ENCODE measurements around the gene MGAT5.

MGAT5 gene

DNA sequence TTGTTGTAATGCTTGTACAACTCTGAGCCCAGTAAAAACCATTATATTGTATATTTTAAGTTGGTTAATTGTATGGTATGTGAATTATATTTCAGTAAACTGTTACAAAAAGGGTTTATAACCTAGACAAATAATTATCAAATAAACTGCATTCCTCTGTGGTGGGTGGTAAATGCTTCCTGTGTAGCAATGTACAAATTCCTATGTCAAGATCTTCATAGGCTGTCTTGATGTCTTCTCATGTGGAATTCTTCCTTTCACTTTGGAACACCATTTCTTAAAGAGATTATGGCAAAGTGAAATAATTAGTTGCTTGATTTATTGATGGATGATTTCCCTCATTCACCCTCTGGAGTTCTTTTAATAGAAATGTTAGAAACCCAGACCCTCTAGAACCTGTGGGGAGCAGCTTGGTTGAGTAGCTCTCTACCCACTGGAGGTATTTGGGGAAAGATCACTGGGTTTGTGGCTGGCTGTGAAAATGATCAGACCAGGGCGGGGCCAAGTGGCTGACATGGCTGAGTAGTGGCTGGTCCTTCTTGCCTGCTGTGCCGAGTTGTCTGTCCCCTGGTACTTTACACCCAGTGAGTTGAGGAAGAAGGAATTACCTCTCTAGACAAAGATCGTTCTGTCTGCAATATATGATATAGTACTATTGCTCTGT lies 22.4 kb upstream of the MGAT5 start:
- DNase-seq = no peak

GRCh38 chr2:134231965-134232340 lies 21.9 kb upstream of the MGAT5 start:
- DNase-seq = no peak

GRCh38 chr2:134232461-134232860 lies 21.4 kb upstream of the MGAT5 start:
- no peak for DNase-seq

DNA sequence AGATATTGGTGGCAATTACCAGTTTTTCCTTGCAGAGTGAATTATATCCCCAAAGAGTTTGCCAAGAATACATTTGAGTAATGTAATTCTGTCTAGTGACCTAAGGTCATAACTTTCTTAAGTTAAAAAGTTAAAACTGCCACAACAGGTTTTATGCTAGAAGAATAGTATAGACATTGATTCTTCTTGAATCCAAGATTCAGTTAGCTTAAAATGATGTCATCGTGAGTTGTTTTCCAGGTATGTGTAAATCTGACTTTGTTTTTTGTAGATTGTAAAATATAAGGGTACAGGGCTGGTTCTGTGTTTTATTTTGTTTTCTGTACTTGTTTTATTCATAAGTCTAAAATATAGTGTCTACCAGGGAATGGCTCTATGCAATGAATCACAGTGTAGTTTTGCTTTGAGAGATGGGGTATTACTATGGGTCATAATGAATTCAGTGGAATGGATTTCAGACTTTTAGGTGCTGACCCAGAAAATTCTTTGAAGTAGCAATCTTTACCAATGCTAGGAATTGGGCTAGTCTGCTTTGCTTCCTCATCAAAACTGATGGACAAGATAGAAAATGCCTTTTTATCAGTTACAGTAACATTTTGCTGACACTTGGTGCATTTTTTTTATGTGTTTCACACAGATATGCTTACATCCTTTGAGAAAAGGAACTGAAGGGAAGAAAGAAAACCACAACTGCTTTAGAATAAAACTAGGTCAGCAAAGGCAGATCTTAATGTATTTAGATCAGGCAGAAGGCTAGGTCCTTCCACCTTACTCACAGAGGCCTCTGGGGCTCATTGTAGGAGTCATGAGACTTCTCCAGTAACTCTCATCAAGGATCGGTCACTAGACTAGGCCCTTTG lies 20.8 kb upstream of the MGAT5 start:
- no peak for DNase-seq

DNA sequence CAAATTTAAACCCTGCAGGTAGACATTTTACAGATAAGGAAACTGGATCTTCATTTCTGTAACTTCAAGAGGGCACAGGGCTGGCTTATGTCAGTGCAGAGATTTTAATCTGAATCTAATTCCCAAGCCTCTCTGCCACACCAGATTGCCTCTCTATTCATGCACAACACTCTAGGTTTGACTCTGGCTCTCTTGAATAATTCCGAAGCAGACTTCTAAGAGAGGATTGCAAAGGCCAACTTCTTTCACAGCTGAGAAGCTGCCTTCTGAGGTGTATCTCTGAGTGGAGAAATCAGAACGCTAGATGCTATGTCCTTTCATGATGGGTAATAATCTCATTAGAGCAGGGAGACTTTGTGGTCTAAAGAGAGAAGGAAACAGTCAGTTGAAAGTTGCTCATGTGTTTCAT lies 20.1 kb upstream of the MGAT5 start:
- DNase-seq = peak in 1 of 2 experiments; percentile 39

- peak in 1 of 2 experiments; percentile 47 for DNase-seq
Observed at GRCh38 chr2:134234535-134234934, 19.3 kb upstream of the MGAT5 start.

- DNase-seq = no peak
Observed at GRCh38 chr2:134235510-134236144, 18.2 kb upstream of the MGAT5 start.

DNA sequence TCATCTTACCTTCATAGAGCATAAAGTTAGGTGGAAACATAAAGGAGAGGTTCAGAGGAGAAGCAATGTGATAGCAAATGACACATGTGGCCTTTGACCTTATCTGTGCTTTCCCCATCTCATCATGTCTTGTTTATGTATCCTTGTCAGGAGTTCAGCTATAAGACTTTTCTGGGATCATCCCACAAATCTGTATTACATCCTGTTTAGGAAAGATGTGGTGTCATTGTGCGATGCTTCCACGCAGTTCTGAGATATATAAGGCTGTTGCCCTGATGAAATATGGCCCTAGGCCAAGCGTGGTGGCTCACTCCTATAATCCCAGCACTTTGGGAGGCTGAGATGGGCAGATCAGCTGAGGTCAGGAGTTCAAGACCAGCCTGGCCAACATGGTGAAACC lies 15.5 kb upstream of the MGAT5 start:
- DNase-seq = no peak

GRCh38 chr2:134240061-134240460 lies 13.8 kb upstream of the MGAT5 start:
- DNase-seq = peak; percentile 61 to 85

DNA sequence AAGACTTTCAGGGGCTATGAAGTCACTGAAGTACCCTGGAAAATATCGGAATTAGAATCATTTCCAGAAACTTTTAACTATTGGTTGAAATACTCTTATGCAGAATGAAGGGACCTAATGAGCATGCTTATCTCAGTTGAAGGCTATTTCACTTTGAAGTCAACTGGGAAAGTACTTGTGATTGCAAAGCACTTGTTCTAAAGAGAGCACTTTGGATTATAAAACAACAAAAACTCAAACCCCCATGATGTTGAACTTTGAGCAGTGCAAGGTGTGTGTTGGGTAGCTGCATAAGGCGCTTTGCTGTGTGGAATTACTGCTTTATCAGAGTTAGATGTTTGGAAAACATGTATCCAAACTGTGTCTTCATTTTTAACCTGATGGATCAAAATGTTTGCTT lies 12.0 kb upstream of the MGAT5 start:
- DNase-seq = no peak

DNA sequence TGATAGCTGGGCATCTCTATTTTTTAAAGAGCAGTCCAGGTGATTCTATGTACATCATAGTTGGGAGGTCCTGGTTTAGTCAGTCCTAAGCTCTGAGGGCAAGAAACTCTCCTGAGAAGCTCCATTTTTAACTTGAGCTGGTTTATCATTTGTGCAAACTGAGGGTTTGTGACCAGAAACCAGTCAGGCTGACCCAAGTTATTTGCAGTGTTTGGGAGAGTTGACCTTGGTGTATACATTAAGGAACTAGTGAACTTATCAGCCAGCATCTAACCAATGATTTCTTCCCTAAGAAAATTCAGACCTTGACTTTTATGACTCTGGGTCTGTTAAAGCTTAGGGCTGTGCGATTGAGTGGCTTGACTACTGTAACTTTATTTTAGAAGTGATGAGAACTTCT lies 10.6 kb upstream of the MGAT5 start:
- no peak for DNase-seq

DNA sequence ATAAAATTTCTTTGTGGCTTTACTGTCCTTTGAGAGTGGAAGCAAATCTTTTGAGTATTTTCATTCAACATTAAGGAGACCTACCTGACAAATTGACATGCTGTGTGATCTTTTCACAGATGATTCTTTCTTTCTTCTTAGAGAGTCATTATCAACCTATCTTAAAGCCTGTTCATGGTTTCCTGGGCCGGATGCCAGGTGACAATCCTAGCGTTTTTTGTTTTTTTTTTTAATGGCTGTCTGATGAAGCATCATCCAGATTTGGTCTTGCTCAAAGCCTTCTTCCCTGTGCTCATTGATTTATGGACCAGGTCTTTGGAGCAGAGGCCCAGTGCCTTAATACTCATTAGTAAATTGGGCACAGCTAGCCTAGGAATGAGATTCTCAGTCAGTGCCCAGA lies 9.8 kb upstream of the MGAT5 start:
- DNase-seq = no peak

GRCh38 chr2:134244587-134244986 lies 9.3 kb upstream of the MGAT5 start:
- DNase-seq = peak in 1 of 2 experiments; percentile 45

- peak; percentile 32 to 77 for DNase-seq
Observed at GRCh38 chr2:134245340-134245984, 8.4 kb upstream of the MGAT5 start.

DNA sequence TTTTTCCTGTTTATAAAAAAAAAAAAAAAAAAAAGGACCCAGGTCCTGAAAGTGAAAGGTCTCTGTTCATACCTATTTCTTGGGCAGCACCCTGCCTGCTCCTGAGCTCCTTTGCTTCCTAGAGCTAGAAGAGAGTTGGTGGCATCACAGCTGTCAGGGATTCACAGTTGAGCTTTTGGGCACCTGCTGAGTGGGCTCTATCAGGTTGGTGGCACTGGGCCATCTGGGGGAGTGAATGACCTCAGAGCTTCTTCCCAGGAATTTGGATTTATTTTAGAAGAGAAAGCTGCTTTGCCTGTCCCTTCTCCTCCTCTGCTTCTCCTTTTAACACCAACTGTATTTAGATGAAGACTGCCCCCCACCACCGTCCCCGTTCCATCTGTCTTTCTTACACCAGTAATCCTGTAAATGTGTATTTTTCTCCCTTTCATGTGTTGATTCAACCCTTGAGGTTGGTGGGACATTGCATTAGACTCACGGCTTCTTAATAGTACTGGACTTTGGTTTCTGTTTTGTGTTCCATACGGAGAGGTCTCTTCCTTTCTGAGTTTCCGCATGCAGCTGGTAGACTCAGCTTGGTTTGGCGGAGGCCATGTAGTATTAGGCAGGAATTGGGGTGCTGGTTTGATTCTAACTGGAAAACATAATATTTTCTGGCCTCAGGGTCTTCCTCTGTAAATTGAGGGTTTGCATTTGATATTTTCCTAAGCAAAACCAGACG lies 7.6 kb upstream of the MGAT5 start:
- DNase-seq = peak; percentile 61 to 83

- no peak for DNase-seq
Observed at GRCh38 chr2:134247679-134248078, 6.2 kb upstream of the MGAT5 start.

DNA sequence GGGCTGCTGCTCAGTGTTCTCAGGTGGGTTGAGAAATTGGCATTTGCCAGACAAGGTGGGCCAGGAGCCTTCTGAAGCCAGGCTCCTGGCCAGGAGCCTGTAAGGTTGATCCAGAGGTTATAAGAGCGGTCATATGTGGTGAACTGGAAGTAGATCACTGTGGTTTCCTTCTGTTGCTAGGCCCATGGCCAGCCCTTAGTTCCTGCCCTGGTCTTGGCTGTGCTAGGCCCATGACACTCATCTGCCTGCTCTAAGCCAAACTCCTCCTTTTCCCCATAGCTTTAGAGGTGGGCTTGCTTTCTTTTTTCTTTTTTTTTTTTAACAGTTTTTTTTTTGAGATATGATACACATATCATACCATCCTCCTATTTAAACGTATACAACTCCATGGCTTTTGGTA lies 5.0 kb upstream of the MGAT5 start:
- DNase-seq = no peak

- DNase-seq = no peak
Observed at GRCh38 chr2:134249755-134250154, 4.1 kb upstream of the MGAT5 start.

DNA sequence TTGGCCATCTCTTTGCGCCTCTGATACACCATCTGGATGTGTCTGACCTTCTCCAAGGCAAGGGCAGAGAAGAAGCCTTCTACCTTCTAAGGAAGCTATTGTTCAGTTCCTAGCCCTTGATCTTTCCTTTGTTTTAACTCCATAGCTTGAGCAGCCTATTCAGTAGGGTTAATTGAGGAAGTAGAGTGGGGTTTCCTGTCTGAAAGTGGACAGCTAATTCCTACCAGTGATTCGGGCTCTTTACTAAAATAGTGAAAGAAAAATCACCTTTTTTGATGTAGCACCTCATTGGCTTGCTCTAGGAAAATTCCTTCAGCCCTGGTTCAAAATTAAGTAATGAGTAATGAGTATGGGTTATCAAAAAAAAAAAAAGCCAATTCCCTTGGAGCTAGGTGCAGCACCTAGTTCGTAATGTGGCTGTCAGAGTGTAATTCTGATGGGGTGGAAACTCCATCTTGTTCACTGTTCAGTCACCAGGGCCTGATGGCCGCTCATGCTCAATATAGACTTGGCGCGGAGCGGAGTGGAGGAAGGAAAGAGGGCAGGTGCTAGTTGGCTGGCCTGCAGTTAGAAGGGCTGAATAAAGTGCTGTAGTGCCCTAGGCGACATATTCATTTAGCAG lies 2.9 kb upstream of the MGAT5 start:
- DNase-seq = no peak

DNA sequence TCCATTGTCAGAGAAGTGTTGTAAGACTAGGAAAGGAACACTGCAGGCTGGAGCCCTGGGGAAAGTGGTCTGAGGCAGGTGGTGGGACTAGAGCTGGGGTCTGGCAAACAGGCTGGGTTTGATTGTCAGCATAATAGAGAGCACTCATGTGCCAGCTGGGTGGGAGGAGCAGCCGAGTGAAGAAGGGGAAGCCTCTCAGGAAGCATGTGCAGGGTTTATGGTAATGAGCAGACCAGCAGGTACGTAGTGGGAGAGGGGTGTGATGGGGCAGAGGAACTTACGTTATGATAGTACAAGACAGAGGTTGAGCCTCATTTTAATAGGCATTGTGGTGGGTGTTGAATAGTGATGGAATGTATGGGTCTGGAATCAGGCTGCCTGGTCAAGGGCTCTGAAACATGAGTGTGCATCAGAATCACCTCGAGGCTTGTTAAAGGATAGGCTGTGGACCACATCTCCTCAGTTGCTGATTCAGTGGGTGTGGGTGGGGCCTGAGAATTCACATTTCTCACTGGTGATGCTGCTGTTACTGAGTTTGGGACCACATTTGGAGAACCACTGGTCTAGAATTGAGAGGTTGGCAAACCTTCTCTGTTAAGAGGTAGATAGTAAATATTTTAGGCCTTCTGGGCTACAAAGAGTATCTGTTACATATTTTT lies 1.7 kb upstream of the MGAT5 start:
- DNase-seq = peak; percentile 89 to 94

- peak in 1 of 2 experiments; percentile 33 for DNase-seq
Observed at GRCh38 chr2:134253117-134253704, 661 bp upstream of the MGAT5 start.
